ENCODE data around the gene CCDC92. TPM values are rescaled to one million over a fixed set of nuclear protein-coding genes. Genes with fewer than 3 reads are reported as not detected.
A peak's percentile ranks its signal among the peaks of the same experiment; 100 is the strongest.

Gene CCDC92
- total RNA-seq, 1 experiment from 2014 or later, result 32.3 TPM

DNA sequence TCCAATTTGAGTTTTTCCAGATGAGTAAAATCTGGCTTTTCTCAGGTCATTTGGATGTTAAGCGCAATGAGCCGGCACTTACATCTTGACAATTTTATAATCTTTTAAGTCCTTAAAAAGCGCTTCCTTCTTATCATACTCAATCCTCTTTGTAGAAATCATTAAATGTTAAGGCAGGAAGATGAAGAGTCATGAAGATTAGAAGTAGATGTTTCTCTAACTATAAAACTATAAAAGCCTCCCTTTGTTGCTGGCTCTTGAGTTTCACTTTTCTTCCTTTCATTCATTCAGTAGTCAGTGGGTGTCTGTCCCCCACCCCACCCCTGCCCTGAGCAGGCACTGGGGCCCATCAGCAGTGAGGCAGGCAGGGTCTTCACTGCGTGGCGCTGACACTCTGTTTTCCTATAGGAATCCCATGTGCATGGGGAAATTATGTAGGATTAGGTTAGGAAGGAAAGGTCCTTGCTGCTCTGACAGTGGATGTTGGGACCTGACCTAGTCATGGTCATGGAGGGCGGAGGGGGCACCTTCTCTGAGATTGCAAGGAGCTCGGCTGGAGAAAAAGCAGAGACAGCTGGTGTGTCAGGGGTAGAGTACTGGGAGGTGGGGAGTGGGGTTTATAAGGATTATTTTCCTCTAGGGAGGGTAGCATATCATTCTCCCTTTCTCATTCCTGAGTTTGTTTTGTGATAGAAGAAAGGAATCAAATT is 65.8 kb downstream of the CCDC92 start:
- ChIA-PET POLR2A (no interaction called here), CTCF (interaction anchor here (0.7 to 1.3 kb wide), 4 partner anchors 11 to 165 kb away, joined by 3 to 4 read pairs (median 4); no protein-coding TSS in a partner anchor)
- no peak for DNase-seq (ENCODE audit: unreplicated experiment)
- H3K36me3 Mint-ChIP-seq (ENCODE audit: insufficient read depth, unreplicated experiment), result no peaks in the 10 kb centered on the region
- peaks cover 9% of the 10 kb centered on the region for H3K4me1 Mint-ChIP-seq (ENCODE audit: insufficient read depth, unreplicated experiment)
- no TSS peak for BruUV-seq (replicated peaks)
- no peak overlapping the region for H3K4me3 Mint-ChIP-seq (ENCODE audit: unreplicated experiment)
- no peak for TF ChIP-seq CTCF (IDR thresholded peaks at IDR 0.05; ENCODE audit: unreplicated experiment)
- intact Hi-C loops (cut with micrococcal nuclease), result loop anchor here (5.0 kb wide), 1 partner anchor 105 kb away; no protein-coding TSS in a partner anchor
- H3K9me3 Mint-ChIP-seq (ENCODE audit: unreplicated experiment), result no peaks in the 10 kb centered on the region
- H3K27ac Mint-ChIP-seq (ENCODE audit: low read depth, unreplicated experiment), result no peak overlapping the region
- H3K27me3 Mint-ChIP-seq (ENCODE audit: insufficient read depth, unreplicated experiment), result peaks cover 11% of the 10 kb centered on the region

- TF ChIP-seq CTCF (IDR thresholded peaks at IDR 0.05; ENCODE audit: unreplicated experiment), result peak; percentile 77
- Mint-ChIP-seq H3K36me3 (ENCODE audit: insufficient read depth, unreplicated experiment) (no peaks in the 10 kb centered on the region), H3K27ac (ENCODE audit: low read depth, unreplicated experiment) (no peak overlapping the region), H3K4me3 (ENCODE audit: unreplicated experiment) (no peak overlapping the region), H3K27me3 (ENCODE audit: insufficient read depth, unreplicated experiment) (peaks cover 23% of the 10 kb centered on the region), H3K9me3 (ENCODE audit: unreplicated experiment) (no peaks in the 10 kb centered on the region), H3K4me1 (ENCODE audit: insufficient read depth, unreplicated experiment) (peaks cover 9% of the 10 kb centered on the region)
- intact Hi-C loops (cut with micrococcal nuclease), result loop anchor here (1.0 to 5.0 kb wide), 4 partner anchors 65 to 127 kb away; no protein-coding TSS in a partner anchor
- no TSS peak for BruUV-seq (replicated peaks)
- DNase-seq (ENCODE audit: unreplicated experiment), result peak; percentile 88
- POLR2A ChIA-PET, result interaction anchor here (0.6 to 0.7 kb wide), 3 partner anchors 217 to 867 kb away, joined by 3 to 4 read pairs (median 3); no protein-coding TSS in a partner anchor
- CTCF ChIA-PET, result interaction anchor here (0.7 to 2.3 kb wide), 29 partner anchors 9 to 914 kb away, joined by 3 to 8 read pairs (median 4); no protein-coding TSS in a partner anchor
Measured at GRCh38 chr12:123905319-123905925, 67.2 kb downstream of the CCDC92 start.

DNA sequence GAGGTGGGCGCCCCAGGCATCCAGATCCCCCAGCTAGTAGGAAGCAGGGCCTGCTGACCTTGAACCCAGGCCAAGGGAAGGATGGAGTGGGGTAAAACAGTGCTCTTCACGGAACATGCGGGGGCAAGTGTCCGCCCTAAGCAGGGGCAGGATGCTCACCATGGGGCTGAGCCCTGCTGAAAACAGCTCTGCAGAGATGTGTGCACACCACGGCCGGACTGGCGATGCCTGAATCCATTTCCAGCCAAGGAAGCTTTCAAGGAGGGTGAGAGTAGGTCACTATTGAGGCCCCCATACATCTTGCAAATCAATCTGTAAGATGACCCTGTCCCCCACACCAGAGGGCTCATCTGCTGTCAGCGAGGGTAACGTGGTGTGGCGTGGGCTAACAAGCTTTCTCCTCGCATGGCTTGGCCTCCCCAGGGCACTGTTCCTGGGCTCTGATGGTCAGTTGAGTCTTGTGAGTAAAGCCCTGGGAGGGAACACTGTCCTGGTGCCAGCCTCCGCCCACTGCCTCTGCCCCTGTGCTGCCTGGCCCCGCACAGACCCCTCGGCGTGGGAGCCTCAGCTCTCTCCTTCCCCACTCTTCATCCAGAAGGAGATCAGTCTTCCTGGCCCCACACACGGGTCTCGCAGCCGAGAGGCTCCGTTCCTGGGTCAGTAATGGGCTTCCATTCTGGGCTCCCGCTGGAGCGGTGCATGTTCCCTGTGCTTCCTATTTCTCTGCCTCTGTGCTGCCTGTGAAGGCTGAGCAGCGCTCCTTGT is 69.1 kb downstream of the CCDC92 start:
- no peak for TF ChIP-seq CTCF (IDR thresholded peaks at IDR 0.05; ENCODE audit: unreplicated experiment)
- ChIA-PET POLR2A (no interaction called here), CTCF (interaction anchor here (0.5 to 2.3 kb wide), 8 partner anchors 10 to 352 kb away, joined by 3 to 8 read pairs (median 4); no protein-coding TSS in a partner anchor)
- Mint-ChIP-seq H3K27me3 (ENCODE audit: insufficient read depth, unreplicated experiment) (peaks cover 40% of the 10 kb centered on the region), H3K4me3 (ENCODE audit: unreplicated experiment) (no peak overlapping the region), H3K27ac (ENCODE audit: low read depth, unreplicated experiment) (no peak overlapping the region), H3K4me1 (ENCODE audit: insufficient read depth, unreplicated experiment) (peaks cover 8% of the 10 kb centered on the region), H3K9me3 (ENCODE audit: unreplicated experiment) (no peaks in the 10 kb centered on the region), H3K36me3 (ENCODE audit: insufficient read depth, unreplicated experiment) (no peaks in the 10 kb centered on the region)
- DNase-seq (ENCODE audit: unreplicated experiment), result no peak
- intact Hi-C loops (cut with micrococcal nuclease), result loop anchor here (2.0 kb wide), 1 partner anchor 67 kb away; no protein-coding TSS in a partner anchor
- no TSS peak for BruUV-seq (replicated peaks)

- no TSS peak for BruUV-seq (replicated peaks)
- no peaks in the 10 kb centered on the region for H3K9me3 Mint-ChIP-seq (ENCODE audit: unreplicated experiment)
- intact Hi-C loops (cut with micrococcal nuclease), result no loop called here
- no peaks in the 10 kb centered on the region for H3K36me3 Mint-ChIP-seq (ENCODE audit: insufficient read depth, unreplicated experiment)
- no peak for TF ChIP-seq CTCF (IDR thresholded peaks at IDR 0.05; ENCODE audit: unreplicated experiment)
- no peak overlapping the region for H3K27ac Mint-ChIP-seq (ENCODE audit: low read depth, unreplicated experiment)
- no peak for DNase-seq (ENCODE audit: unreplicated experiment)
- peaks cover 40% of the 10 kb centered on the region for H3K27me3 Mint-ChIP-seq (ENCODE audit: insufficient read depth, unreplicated experiment)
- peaks cover 2% of the 10 kb centered on the region for H3K4me1 Mint-ChIP-seq (ENCODE audit: insufficient read depth, unreplicated experiment)
- no peak overlapping the region for H3K4me3 Mint-ChIP-seq (ENCODE audit: unreplicated experiment)
- ChIA-PET POLR2A (no interaction called here), CTCF (interaction anchor here (0.5 to 1.4 kb wide), 4 partner anchors 11 to 353 kb away, joined by 3 to 4 read pairs (median 3); no protein-coding TSS in a partner anchor)
Measured at GRCh38 chr12:123902821-123903220, 69.8 kb downstream of the CCDC92 start.

Measured in MCF 10A (cell line).